Stimulated activated CD4-positive, alpha-beta T cell treated with anti-CD3 and anti-CD28 coated beads, Interleukin-2, amount 100 ng/mL, for 24 hours (primary cell): ENCODE measurements around the gene NXNL1.
"Not testable (repeated sequence)": the region's sequence is repeated elsewhere in the genome, so short reads cannot be mapped to it uniquely, and the experiment has no call there.

ENCODE experiments used
- DNase-seq, 2 donors: peaks; one replicate each; pipeline ENCODE4 v3.0.0-alpha.2; 2020

The NXNL1 gene

GRCh38 chr19:17486545-17487240, 26.0 kb upstream of the NXNL1 start:
- DNase-seq: no peak

GRCh38 chr19:17484520-17485185, 23.9 kb upstream of the NXNL1 start:
- DNase-seq: no peak

- DNase-seq: no peak
Observed at GRCh38 chr19:17483605-17484002, 22.9 kb upstream of the NXNL1 start.

- DNase-seq: no peak
Observed at GRCh38 chr19:17482877-17483604, 22.3 kb upstream of the NXNL1 start.

- DNase-seq: no peak
Observed at GRCh38 chr19:17481986-17482385, 21.3 kb upstream of the NXNL1 start.

GRCh38 chr19:17479325-17479791, 18.6 kb upstream of the NXNL1 start:
- DNase-seq: no peak

- DNase-seq: no peak
Observed at GRCh38 chr19:17475541-17476115, 14.9 kb upstream of the NXNL1 start.

- not testable (repeated sequence) for DNase-seq
Observed at GRCh38 chr19:17475011-17475540, 14.3 kb upstream of the NXNL1 start.

- no peak for DNase-seq
Observed at GRCh38 chr19:17473041-17473440, 12.3 kb upstream of the NXNL1 start.

GRCh38 chr19:17471410-17472125, 10.8 kb upstream of the NXNL1 start:
- no peak for DNase-seq

GRCh38 chr19:17470068-17470841, 9.5 kb upstream of the NXNL1 start, which contains the start of gene SLC27A1:
SLC27A1 (plus strand) TSS chr19:17470524; CDS start chr19:17470541, 17 bp downstream.
- DNase-seq: peak; percentile 90 to 93

- DNase-seq: peak; percentile 89
Observed at GRCh38 chr19:17469481-17470067, 8.8 kb upstream of the NXNL1 start.

GRCh38 chr19:17469092-17469480, 8.4 kb upstream of the NXNL1 start:
- DNase-seq: no peak

- no peak for DNase-seq
Observed at GRCh38 chr19:17468302-17469091, 7.8 kb upstream of the NXNL1 start.

GRCh38 chr19:17467471-17468301, 7.0 kb upstream of the NXNL1 start:
- no peak for DNase-seq

- no peak for DNase-seq
Observed at GRCh38 chr19:17466487-17466850, 5.7 kb upstream of the NXNL1 start.

GRCh38 chr19:17458970-17459369, 1.8 kb downstream of the NXNL1 start:
- no peak for DNase-seq

- no peak for DNase-seq
Observed at GRCh38 chr19:17457616-17458015, 3.1 kb downstream of the NXNL1 start.

- DNase-seq: no peak
Observed at GRCh38 chr19:17456127-17456526, 4.6 kb downstream of the NXNL1 start.
